Umbilical cord (tissue), 2 donors: ENCODE measurements around the gene DHRS1. TPM values are rescaled to one million over a fixed set of nuclear protein-coding genes. Genes with fewer than 3 reads are reported as not detected.

Experiments used
- DNase-seq: peaks from one replicate; pipeline ENCODE4 v3.0.0-alpha.2; 2015; ENCODE audit warnings: low spot score
- total RNA-seq: library from RNA; depleted of rRNA; stranded (reverse); fragments of >200 nt; gene quantifications from one replicate; pipeline ENCODE4 v1.2.3, GENCODE V29; 2014; ENCODE audit warnings: low replicate concordance; ENCODE audit not compliant: insufficient read depth

DHRS1 gene
- total RNA-seq, 1 donor from 2014 or later, result 45.3 TPM

- DNase-seq, result peak; percentile 67
Observed at GRCh38 chr14:24309538-24310264, 10.1 kb upstream of the DHRS1 start, which contains the start of gene LTB4R2. Gene LTB4R2, plus strand, starts transcription at chr14:24310140. Its CDS starts 525 bp downstream, at chr14:24310665.

- no peak for DNase-seq
Observed at GRCh38 chr14:24308342-24309124, 9.0 kb upstream of the DHRS1 start.

GRCh38 chr14:24307575-24308341 is 8.2 kb upstream of the DHRS1 start, which contains the start of gene CIDEB:
Gene CIDEB, minus strand, starts transcription at chr14:24307977. Its CDS starts 119 bp downstream, at chr14:24307858.
- peak; percentile 67 for DNase-seq

- no peak for DNase-seq
Observed at GRCh38 chr14:24307156-24307574, 7.6 kb upstream of the DHRS1 start.

GRCh38 chr14:24304019-24304387 is 4.4 kb upstream of the DHRS1 start:
- DNase-seq, result no peak

- DNase-seq, result no peak
Observed at GRCh38 chr14:24300326-24300980, 873 bp upstream of the DHRS1 start.

GRCh38 chr14:24298892-24299254 is 707 bp downstream of the DHRS1 start:
- DNase-seq, result no peak

- DNase-seq, result peak; percentile 38
Observed at GRCh38 chr14:24297190-24297964, 2.2 kb downstream of the DHRS1 start.

GRCh38 chr14:24296341-24297157 is 3.0 kb downstream of the DHRS1 start:
- peak; percentile 81 for DNase-seq

- no peak for DNase-seq
Observed at GRCh38 chr14:24293525-24293924, 6.1 kb downstream of the DHRS1 start.

GRCh38 chr14:24292118-24292807 is 7.3 kb downstream of the DHRS1 start:
- DNase-seq, result no peak

GRCh38 chr14:24291446-24292117 is 8.0 kb downstream of the DHRS1 start:
- DNase-seq, result no peak

- no peak for DNase-seq
Observed at GRCh38 chr14:24290746-24291145, 8.8 kb downstream of the DHRS1 start.

GRCh38 chr14:24289649-24290280 is 9.8 kb downstream of the DHRS1 start:
- no peak for DNase-seq

GRCh38 chr14:24286996-24287395 is 12.6 kb downstream of the DHRS1 start:
- DNase-seq, result no peak

- peak; percentile 49 for DNase-seq
Observed at GRCh38 chr14:24285351-24285750, 14.2 kb downstream of the DHRS1 start.

- no peak for DNase-seq
Observed at GRCh38 chr14:24284501-24285035, 15.0 kb downstream of the DHRS1 start.
